GM10248 (cell line): Measurements from ENCODE around the gene PACSIN1.

Experiments used
- CTCF ChIA-PET: fragments of 300-600 bp; sonication (Branson Sonifier 250); formaldehyde crosslinking; extraction: SDS; loops from one replicate; lab custom pipeline; 2021; ENCODE audit warnings: antibody characterized with exemption; lab: Yijun Ruan, JAX
- POLR2A ChIA-PET: fragments of 350-650 bp; sonication (Branson Sonifier 250); formaldehyde crosslinking; extraction: SDS; loops from one replicate; lab custom pipeline; 2020; ENCODE audit warnings: antibody characterized with exemption; lab: Yijun Ruan, JAX
- DNase-seq: peaks from one replicate; pipeline ENCODE4 v3.0.0; 2012; ENCODE audit errors: extremely low spot score
- CTCF ChIP-seq: IDR thresholded peaks from 2 replicates; pipeline ENCODE4 v1.5.1; 2012; ENCODE audit warnings: mild to moderate bottlenecking, low read depth; ENCODE audit errors: extremely low read depth, missing control alignments, control extremely low read depth

The PACSIN1 gene

GRCh38 chr6:34462551-34462971 lies 3.3 kb upstream of the PACSIN1 start:
- CTCF ChIA-PET = interaction anchor here (1.2 to 1.9 kb wide), 2 partner anchors 13 to 678 kb away, joined by 5 read pairs; no protein-coding TSS in a partner anchor
- POLR2A ChIA-PET = interaction anchor here (0.6 kb wide), 1 partner anchor 314 kb away, joined by 5 read pairs; no protein-coding TSS in a partner anchor
- TF ChIP-seq CTCF = no peak
- DNase-seq = no peak

- ChIA-PET POLR2A (no interaction called here), CTCF (interaction anchor here (1.9 kb wide), 1 partner anchor 12 kb away, joined by 5 read pairs; no protein-coding TSS in a partner anchor)
- no peak for DNase-seq
- no peak for TF ChIP-seq CTCF
Observed at GRCh38 chr6:34463299-34463698, 2.6 kb upstream of the PACSIN1 start.

- ChIA-PET CTCF (interaction anchor here (1.9 kb wide), 1 partner anchor 12 kb away, joined by 5 read pairs; no protein-coding TSS in a partner anchor), POLR2A (no interaction called here)
- no peak for TF ChIP-seq CTCF
Observed at GRCh38 chr6:34463849-34464248, 2.0 kb upstream of the PACSIN1 start.

GRCh38 chr6:34466242-34467185 lies 638 bp downstream of the PACSIN1 start:
- POLR2A ChIA-PET = interaction anchor here (0.6 kb wide), 1 partner anchor 83 kb away, joined by 3 read pairs; no protein-coding TSS in a partner anchor
- DNase-seq = no peak
- CTCF ChIA-PET = interaction anchor here (1.2 to 3.0 kb wide), 4 partner anchors 7 to 720 kb away, joined by 3 to 14 read pairs (median 4); no protein-coding TSS in a partner anchor
- no peak for TF ChIP-seq CTCF

More at GRCh38 chr6:34463849-34464248, 2.0 kb upstream of the PACSIN1 start:
- no peak for DNase-seq

GRCh38 chr6:34468378-34468892 lies 2.6 kb downstream of the PACSIN1 start:
- CTCF ChIA-PET = interaction anchor here (0.9 to 3.0 kb wide), 6 partner anchors 9 to 718 kb away, joined by 3 to 14 read pairs (median 3); no protein-coding TSS in a partner anchor
- POLR2A ChIA-PET = no interaction called here
- TF ChIP-seq CTCF = no peak
- no peak for DNase-seq

- ChIA-PET POLR2A (no interaction called here), CTCF (interaction anchor here (1.3 to 3.0 kb wide), 2 partner anchors 10 to 58 kb away, joined by 3 to 14 read pairs; no protein-coding TSS in a partner anchor)
- no peak for DNase-seq
- no peak for TF ChIP-seq CTCF
Observed at GRCh38 chr6:34469499-34469898, 3.6 kb downstream of the PACSIN1 start.
